NCI-H2227 (cell line): ENCODE data around the gene HECA.

Source experiments
- DNase-seq: peaks from one replicate; lab custom pipeline; 2025; ENCODE audit not compliant: unreplicated experiment; lab: John Stamatoyannopoulos, UW

The HECA gene

GRCh38 chr6:139159016-139159415 is 24.1 kb downstream of the HECA start:
- no peak for DNase-seq

- DNase-seq, result no peak
These were observed 26.3 kb downstream of the HECA start for GRCh38 chr6:139161169-139161568.

DNA sequence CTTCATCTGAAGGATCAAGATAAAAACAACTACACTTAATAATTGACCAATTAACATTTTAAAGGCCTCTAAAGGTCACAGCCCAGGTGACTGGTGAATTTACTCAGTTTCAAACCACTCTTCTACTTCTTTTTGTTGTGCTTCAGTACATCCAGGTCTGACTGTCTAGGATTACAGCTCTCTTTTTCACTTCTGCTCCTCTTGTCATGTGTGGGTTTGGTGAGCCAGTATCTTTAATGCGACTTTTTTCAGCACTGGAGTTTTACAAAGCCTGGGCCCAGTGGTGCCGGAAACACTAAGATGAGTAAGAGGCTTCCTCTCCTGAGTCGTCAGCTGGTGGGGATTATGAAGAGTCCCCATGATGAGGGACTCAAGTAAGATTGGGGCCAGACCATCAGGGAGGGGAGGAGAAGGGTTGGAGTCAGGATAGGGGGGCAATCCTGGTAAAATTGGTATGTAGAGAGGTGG is 27.0 kb downstream of the HECA start:
- no peak for DNase-seq

DNA sequence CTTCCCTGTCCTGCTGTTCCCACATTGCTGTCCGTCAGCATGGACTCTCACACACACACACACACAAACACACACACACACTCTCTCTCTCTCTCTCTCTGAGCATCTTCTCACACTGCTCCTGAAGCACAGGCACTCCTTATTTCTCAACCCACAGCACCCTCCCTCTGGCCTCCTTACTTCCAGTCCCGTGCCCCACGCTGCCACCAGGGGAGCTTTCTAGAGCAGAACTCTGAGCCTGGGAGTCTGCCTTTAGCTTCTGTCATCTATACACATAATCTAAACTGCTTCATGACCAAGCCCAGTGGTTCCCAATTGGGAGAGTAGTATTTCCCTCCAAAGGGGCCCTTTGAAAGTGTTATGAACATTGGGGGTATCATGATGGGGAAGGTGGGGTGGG is 29.1 kb downstream of the HECA start:
- DNase-seq, result no peak

- DNase-seq, result no peak
These were observed 30.4 kb downstream of the HECA start for GRCh38 chr6:139165324-139165723.

- no peak for DNase-seq
These were observed 31.5 kb downstream of the HECA start for GRCh38 chr6:139166238-139166955.

DNA sequence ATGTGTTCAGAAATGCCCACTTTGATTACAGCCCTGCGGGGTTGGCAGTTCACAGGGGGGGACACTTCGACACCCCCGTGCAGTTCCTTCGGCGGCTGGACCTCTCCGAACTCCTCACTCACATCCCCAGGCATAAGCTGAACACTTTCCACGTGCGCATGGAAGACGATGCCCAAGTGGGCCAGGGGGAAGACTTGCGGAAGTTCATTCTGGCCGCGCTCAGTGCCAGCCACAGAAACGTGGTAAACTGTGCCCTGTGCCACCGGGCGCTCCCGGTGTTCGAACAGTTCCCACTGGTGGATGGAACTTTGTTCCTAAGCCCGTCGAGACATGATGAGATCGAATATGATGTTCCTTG is 32.1 kb downstream of the HECA start:
- DNase-seq, result no peak

GRCh38 chr6:139172151-139172550 is 37.3 kb downstream of the HECA start:
- no peak for DNase-seq

GRCh38 chr6:139172567-139172966 is 37.7 kb downstream of the HECA start:
- no peak for DNase-seq

- DNase-seq, result no peak
These were observed 38.3 kb downstream of the HECA start for GRCh38 chr6:139173172-139173571.

- DNase-seq, result no peak
These were observed 38.9 kb downstream of the HECA start for GRCh38 chr6:139173822-139174221.

DNA sequence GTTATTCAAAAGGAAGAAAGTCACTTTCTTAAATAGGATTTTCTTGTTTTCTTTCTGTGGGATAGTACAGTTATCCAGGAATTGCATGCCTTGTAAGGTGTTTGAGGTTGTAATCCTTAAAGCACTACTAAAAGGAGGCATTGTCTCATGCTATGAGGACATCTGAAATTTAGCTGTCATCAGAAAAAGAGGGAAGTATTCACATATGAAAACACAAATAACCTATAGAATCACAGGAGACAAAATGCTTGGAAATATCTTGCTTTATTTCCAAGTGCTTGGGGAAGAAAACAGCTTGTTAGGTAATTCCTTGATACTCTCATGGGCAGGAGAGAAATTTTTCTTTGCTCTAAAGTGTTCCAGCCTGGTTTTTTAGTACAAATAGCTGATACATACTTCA is 40.1 kb downstream of the HECA start:
- no peak for DNase-seq

DNA sequence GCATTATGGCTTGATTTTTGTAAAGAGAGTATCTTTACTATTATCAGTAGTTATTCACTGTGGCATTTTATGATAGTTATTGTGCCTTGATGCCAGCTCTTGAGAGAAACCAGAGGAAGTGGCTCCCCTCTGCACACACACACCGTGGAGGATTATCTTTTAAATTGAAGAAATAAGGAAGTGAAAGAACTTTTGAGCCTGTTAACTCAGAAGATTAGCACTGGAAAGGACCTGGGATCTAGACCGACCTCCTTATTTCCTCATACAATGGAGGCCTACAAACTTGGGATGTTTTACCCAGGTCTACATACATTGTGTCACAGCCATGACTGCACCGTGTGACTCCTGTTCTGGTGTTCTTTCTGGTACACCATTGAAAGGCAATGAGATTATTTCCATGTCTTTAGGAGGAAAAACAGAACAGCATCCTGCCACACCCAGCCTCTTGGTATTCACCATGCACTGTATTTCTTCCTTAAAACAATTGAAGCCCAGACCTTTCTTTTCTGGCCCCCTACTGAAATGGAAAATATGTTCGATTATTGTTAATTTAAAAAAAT is 40.6 kb downstream of the HECA start:
- DNase-seq, result no peak

DNA sequence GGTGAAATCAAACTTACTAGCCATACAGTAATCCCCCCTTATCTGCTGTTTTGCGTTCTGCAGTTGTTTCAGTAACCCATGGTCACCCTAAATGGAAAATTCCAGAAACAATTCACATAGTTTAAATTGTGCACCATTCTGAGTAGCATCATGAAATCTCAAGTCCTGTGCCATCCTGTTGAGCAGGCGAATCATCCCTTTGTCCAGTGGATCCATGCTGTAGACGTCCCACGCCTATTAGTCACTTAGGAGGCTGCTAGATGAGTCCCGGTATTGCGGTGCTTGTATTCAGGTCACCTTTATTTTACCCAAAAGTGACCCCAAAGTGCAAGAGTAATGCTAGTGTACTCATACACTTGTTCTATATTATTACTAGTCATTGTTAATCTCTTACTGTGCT is 46.4 kb downstream of the HECA start:
- no peak for DNase-seq

- no peak for DNase-seq
These were observed 49.2 kb downstream of the HECA start for GRCh38 chr6:139184047-139184446.

DNA sequence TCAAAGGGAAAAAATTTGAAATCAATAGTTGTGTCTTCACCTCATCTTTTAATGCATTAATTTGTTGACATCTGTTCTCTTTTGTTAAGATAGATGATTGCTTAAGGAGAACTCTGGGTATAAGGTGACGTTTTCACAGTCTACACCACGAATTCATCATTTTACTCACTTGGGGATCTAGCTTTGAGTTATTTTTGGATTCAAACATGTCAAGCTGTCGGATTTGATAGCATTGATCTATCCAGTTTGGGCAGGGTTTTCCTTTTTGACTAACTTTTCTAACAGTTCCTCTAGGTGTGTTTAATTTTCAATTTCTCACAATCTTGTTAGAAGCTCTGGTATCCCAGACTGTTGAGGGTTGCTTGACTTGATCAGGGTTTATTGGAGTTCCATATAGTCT is 49.6 kb downstream of the HECA start:
- DNase-seq, result no peak

DNA sequence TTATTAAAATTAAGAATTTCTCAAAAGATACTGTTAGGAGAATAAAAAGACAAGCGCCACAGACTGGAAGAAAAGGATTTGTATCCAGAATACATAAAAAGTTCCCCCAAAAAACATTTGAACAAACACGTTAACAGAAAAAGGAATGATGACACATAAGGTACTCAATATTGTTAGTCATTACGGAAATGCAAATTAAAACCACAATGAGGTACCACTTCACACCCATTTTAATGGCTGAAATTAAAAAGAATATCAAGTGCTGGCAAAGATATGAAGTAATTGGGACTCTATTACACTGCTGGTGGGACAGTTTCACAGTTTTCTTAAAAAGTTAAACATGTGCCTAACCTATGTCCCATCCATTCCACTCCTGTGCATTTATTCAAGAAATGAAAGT is 51.4 kb downstream of the HECA start:
- no peak for DNase-seq

GRCh38 chr6:139186692-139187091 is 51.8 kb downstream of the HECA start:
- DNase-seq, result no peak

GRCh38 chr6:139187489-139187888 is 52.6 kb downstream of the HECA start:
- no peak for DNase-seq

- DNase-seq, result no peak
These were observed 54.8 kb downstream of the HECA start for GRCh38 chr6:139189665-139190064.

GRCh38 chr6:139194740-139195139 is 59.9 kb downstream of the HECA start:
- DNase-seq, result no peak

DNA sequence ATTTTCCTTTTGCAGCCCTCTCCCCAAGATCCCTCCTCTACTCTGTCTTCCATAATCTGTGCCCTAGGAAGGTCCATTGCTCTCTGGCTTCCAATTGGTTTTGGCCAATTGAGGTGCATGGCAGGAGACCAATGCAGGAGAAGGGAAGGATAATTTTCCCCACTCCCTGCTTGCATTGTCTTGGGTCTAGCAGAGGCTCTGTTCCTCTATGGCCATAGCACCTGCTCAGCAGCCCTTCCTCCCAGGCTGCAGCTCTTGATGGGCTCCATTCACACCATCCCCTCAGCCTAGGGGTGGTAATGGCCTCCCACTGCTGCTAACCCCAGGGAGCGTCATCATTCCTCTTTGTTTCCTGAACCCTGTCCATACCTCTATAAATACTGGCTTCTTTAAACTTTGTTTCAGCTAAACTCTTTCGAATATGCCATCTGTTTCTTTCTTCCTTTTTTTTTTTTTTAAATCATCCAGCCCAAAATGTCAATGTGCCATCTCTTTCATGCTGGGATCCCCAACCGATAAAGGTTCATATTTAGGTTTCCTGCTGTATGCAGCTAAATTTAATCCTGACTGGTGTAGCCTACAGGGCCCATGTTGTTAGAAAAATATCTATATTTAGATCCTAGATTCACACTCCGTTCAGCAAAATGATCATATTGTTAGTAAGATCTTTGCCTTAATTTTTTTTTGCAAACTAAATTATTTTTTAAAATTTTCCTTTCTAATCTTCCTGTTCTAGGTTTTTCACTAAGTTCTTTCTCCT is 63.8 kb downstream of the HECA start:
- DNase-seq, result no peak
